Lower leg skin (tissue), 3 donors: Measurements from ENCODE around the gene RAC3.

ENCODE experiments used
- POLR2A ChIP-seq, 2 donors: fragments of 450-650 bp; IDR thresholded peaks; one replicate each; pipeline ENCODE4 v1.6.1; 2016 to 2017; ENCODE audit warnings: antibody characterized with exemption in 2 of 2, mild to moderate bottlenecking in 1 of 2, moderate library complexity in 1 of 2
- TF ChIP-seq, protein P1 (sequence below), 3 donors: fragments of 450-650 bp; IDR thresholded peaks; one replicate each; pipeline ENCODE4 v1.5.1; 2016; ENCODE audit warnings: antibody characterized with exemption in 3 of 3, mild to moderate bottlenecking in 3 of 3, moderate library complexity in 2 of 3

- TF ChIP-seq, protein P1, sequence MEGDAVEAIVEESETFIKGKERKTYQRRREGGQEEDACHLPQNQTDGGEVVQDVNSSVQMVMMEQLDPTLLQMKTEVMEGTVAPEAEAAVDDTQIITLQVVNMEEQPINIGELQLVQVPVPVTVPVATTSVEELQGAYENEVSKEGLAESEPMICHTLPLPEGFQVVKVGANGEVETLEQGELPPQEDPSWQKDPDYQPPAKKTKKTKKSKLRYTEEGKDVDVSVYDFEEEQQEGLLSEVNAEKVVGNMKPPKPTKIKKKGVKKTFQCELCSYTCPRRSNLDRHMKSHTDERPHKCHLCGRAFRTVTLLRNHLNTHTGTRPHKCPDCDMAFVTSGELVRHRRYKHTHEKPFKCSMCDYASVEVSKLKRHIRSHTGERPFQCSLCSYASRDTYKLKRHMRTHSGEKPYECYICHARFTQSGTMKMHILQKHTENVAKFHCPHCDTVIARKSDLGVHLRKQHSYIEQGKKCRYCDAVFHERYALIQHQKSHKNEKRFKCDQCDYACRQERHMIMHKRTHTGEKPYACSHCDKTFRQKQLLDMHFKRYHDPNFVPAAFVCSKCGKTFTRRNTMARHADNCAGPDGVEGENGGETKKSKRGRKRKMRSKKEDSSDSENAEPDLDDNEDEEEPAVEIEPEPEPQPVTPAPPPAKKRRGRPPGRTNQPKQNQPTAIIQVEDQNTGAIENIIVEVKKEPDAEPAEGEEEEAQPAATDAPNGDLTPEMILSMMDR (IDR thresholded peaks at IDR 0.05): no peak
- no peak for TF ChIP-seq POLR2A (IDR thresholded peaks at IDR 0.05)
Observed at GRCh38 chr17:82083009-82083408, 51.5 kb downstream of the RAC3 start.
